HL-60 (cell line): ENCODE data around the gene COL18A1.

Experiments
- CTCF ChIP-seq: IDR thresholded peaks from one replicate; pipeline ENCODE4 v1.5.1; 2011; ENCODE audit warnings: low read length, control low read depth, inconsistent platforms; ENCODE audit not compliant: insufficient read depth
- POLR2AphosphoS5 ChIP-seq: IDR thresholded peaks from 2 replicates; pipeline ENCODE4 v1.6.1; 2012; ENCODE audit warnings: low read depth
- TF ChIP-seq, protein P1 (sequence below): IDR thresholded peaks from 2 replicates; pipeline ENCODE4 v1.6.1; 2012; ENCODE audit warnings: low read depth; ENCODE audit not compliant: insufficient replicate concordance

- no peak for TF ChIP-seq POLR2AphosphoS5
- no peak for TF ChIP-seq CTCF
- TF ChIP-seq, protein P1, sequence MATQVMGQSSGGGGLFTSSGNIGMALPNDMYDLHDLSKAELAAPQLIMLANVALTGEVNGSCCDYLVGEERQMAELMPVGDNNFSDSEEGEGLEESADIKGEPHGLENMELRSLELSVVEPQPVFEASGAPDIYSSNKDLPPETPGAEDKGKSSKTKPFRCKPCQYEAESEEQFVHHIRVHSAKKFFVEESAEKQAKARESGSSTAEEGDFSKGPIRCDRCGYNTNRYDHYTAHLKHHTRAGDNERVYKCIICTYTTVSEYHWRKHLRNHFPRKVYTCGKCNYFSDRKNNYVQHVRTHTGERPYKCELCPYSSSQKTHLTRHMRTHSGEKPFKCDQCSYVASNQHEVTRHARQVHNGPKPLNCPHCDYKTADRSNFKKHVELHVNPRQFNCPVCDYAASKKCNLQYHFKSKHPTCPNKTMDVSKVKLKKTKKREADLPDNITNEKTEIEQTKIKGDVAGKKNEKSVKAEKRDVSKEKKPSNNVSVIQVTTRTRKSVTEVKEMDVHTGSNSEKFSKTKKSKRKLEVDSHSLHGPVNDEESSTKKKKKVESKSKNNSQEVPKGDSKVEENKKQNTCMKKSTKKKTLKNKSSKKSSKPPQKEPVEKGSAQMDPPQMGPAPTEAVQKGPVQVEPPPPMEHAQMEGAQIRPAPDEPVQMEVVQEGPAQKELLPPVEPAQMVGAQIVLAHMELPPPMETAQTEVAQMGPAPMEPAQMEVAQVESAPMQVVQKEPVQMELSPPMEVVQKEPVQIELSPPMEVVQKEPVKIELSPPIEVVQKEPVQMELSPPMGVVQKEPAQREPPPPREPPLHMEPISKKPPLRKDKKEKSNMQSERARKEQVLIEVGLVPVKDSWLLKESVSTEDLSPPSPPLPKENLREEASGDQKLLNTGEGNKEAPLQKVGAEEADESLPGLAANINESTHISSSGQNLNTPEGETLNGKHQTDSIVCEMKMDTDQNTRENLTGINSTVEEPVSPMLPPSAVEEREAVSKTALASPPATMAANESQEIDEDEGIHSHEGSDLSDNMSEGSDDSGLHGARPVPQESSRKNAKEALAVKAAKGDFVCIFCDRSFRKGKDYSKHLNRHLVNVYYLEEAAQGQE: no peak
Observed at GRCh38 chr21:45405271-45405818, 380 bp downstream of the COL18A1 start.
